Measurements from ENCODE around the gene LSMEM2.
"Not testable (repeated sequence)": the region's sequence is repeated elsewhere in the genome, so short reads cannot be mapped to it uniquely, and the experiment has no call there.

Gene LSMEM2

DNA sequence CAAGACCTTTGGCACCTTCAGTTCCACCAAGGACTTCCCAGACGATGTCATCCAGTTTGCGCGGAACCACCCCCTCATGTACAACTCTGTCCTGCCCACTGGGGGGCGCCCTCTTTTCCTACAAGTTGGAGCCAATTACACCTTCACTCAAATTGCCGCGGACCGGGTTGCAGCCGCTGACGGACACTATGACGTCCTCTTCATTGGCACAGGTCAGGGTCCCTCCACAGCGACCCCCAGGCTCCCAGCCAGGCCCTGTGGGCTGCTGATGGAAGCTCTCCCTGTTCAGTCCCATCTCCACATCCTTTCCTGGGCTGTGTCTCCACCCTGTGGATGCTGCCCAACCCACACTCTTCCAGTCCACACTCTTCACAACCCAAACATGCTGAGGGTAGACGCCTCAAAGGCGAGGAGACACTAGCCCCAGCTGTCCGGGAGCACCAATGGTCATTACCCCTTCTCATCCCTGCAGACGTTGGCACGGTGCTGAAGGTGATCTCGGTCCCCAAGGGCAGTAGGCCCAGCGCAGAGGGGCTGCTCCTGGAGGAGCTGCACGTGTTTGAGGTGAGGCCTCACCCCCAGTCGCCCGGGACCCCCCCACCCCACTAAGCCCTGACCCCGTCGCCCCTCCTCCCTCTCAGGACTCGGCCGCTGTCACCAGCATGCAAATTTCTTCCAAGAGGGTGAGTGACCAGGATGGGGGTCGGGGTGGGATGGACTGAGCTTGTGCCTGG lies 4.3 kb upstream of the LSMEM2 start:
- peak; percentile 76 for TF ChIP-seq CTCF (IDR thresholded peaks at IDR 0.05; ENCODE audit: borderline replicate concordance, insufficient read depth, low read depth, low read length)
- no peak overlapping the region for H3K4me3 ChIP-seq (ENCODE audit: low read depth, low read length)

DNA sequence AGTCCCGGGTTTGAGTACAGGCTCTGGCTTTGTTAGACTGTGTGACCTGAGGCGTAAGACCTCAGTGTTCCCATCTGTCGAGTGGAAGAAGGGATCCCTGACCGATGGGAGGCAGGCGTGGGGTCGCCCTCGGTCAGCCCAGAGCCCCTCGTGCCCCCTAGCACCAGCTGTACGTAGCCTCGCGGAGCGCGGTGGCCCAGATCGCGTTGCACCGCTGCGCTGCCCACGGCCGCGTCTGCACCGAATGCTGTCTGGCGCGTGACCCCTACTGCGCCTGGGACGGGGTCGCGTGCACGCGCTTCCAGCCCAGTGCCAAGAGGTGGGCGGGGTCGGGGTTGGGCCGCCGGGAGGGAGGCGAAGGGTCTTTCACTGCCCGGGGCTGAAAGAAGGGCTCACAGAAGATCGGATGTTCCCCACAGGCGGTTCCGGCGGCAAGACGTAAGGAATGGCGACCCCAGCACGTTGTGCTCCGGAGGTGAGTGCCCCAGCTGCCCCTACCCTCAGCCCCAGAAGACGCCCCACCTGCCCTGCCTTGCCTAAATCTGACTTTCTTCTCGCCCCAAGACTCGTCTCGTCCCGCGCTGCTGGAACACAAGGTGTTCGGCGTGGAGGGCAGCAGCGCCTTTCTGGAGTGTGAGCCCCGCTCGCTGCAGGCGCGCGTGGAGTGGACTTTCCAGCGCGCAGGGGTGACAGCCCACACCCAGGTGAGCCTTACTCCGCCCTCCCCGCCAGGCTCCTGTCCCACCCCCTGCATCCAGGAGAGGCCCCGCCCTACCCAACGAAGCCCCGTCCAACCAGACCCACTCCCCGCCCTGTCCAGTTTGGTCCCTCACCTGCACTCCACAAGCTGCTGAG lies 3.5 kb upstream of the LSMEM2 start:
- H3K4me3 ChIP-seq (ENCODE audit: low read depth, low read length), result no peak overlapping the region
- no peak for TF ChIP-seq CTCF (IDR thresholded peaks at IDR 0.05; ENCODE audit: borderline replicate concordance, insufficient read depth, low read depth, low read length)

DNA sequence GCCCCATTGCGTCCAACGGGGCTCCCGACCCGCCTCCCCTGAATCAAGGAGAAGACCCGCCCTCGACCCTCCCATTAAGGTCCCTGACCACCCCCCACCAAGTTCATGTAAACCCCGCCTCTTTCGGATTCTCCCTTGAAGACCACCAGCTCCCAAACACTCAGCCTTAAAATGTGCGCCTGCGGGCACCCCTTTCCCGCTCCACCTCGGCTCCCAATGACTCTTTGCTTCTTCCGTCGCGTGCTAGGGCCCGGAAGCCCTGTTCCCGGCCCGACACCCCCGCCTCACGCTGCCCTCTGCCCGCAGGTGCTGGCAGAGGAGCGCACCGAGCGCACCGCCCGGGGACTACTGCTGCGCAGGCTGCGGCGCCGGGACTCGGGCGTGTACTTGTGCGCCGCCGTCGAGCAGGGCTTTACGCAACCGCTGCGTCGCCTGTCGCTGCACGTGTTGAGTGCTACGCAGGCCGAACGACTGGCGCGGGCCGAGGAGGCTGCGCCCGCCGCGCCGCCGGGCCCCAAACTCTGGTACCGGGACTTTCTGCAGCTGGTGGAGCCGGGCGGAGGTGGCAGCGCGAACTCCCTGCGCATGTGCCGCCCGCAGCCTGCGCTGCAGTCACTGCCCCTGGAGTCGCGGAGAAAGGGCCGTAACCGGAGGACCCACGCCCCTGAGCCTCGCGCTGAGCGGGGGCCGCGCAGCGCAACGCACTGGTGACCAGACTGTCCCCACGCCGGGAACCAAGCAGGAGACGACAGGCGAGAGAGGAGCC lies 2.7 kb upstream of the LSMEM2 start:
- H3K4me3 ChIP-seq (ENCODE audit: low read depth, low read length), result no peak overlapping the region
- TF ChIP-seq CTCF (IDR thresholded peaks at IDR 0.05; ENCODE audit: borderline replicate concordance, insufficient read depth, low read depth, low read length), result no peak

DNA sequence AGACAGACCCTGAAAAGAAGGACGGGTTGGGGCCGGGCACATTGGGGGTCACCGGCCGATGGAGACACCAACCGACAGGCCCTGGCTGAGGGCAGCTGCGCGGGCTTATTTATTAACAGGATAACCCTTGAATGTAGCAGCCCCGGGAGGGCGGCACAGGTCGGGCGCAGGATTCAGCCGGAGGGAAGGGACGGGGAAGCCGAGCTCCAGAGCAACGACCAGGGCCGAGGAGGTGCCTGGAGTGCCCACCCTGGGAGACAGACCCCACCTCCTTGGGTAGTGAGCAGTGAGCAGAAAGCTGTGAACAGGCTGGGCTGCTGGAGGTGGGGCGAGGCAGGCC lies 2.2 kb upstream of the LSMEM2 start:
- H3K4me3 ChIP-seq (ENCODE audit: low read depth, low read length), result no peak overlapping the region
- TF ChIP-seq CTCF (IDR thresholded peaks at IDR 0.05; ENCODE audit: borderline replicate concordance, insufficient read depth, low read depth, low read length), result no peak

DNA sequence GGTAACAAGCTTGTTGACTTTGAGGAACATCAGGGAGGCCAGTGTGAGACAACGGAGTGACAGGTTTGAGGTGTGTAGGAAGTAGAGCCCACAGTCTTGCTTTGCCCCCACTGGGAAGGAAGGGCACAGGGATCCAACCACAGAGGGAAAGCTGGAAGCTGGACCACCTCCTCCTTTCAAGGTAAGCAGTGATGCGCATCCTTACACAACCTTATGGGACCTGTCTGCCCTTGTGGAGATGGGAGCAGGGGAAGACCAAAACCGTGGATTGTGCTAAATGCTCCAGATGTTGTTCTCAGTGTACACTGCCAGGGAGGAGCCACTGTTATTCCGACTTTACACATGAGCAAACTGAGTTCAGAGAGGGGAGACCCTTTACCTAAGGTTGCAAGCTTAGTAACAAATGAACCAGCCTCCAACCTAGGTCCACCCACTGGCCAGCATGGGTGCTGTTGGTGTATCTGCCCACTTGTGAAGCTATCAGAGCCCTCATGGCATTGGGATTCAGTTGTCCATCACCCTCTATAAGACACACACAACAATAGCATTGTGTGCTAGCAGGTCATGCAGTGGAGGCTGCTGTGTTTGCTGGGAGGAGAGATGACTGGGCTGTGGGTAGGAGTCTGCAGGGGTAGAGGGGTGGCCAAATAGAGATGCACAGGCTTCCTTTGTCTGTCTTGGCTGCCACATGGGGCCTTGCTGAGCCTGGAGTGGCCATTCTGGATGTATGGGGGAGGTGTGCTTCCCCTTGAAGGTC lies 586 bp upstream of the LSMEM2 start:
- no peak overlapping the region for H3K4me3 ChIP-seq (ENCODE audit: low read depth, low read length)
- no peak for TF ChIP-seq CTCF (IDR thresholded peaks at IDR 0.05; ENCODE audit: borderline replicate concordance, insufficient read depth, low read depth, low read length)

GRCh38 chr3:50279255-50280016 lies 549 bp downstream of the LSMEM2 start:
- no peak overlapping the region for H3K4me3 ChIP-seq (ENCODE audit: low read depth, low read length)
- no peak for TF ChIP-seq CTCF (IDR thresholded peaks at IDR 0.05; ENCODE audit: borderline replicate concordance, insufficient read depth, low read depth, low read length)

DNA sequence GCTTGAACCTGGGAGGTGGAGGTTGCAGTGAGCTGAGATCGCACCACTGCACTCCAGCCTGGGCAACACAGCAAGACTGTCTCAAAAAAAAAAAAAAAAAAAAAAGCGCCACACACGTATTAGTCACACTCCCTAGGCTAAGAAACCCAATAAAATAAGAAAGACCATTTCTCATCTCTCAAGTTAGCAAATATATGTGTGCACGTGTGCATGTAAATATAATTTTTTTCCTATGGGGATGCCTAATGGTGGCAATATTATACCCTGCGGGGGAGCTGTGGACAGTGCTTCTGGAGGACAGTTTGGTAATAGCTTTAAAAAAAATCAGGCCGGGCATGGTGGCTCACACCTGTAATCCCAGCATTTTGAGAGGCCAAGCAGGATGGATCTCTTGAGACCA lies 5.2 kb downstream of the LSMEM2 start:
- not testable (repeated sequence) for H3K4me3 ChIP-seq (ENCODE audit: low read depth, low read length)

Data from GM12875 (cell line).